ENCODE data around the gene PLA2G3.

- TF ChIP-seq CTCF (IDR thresholded peaks at IDR 0.05) (no peak), EP300 (IDR thresholded peaks at IDR 0.05) (no peak), POLR2AphosphoS5 (IDR thresholded peaks at IDR 0.05) (no peak), POLR2A (IDR thresholded peaks at IDR 0.05; ENCODE audit: low read depth) (no peak)
Observed at GRCh38 chr22:31085928-31086327, 54.4 kb downstream of the PLA2G3 start.

All from esophagus muscularis mucosa (tissue), 4 donors.